HL-60 (cell line): ENCODE data around the gene KCNJ4.

ENCODE experiments used
- DNase-seq, 2 experiments: peaks; one replicate each; pipeline ENCODE4 v3.0.0-alpha.2; 2010 to 2020; ENCODE audit warnings: low read depth in 1 of 2, low spot score in 1 of 2
- H3K27ac ChIP-seq: fragments of 250-450 bp; sonication (Bioruptor Pico); replicated peaks from 2 replicates; pipeline ENCODE4 v1.5.1; 2020; ENCODE audit warnings: mild to moderate bottlenecking, moderate library complexity
- H3K27me3 ChIP-seq: fragments of 250-450 bp; sonication (Bioruptor Pico); 2 replicates; pipeline ENCODE4 v1.5.1; 2021; ENCODE audit warnings: mild to moderate bottlenecking, moderate library complexity; ENCODE audit not compliant: insufficient read depth, poor library complexity, severe bottlenecking
- H3K4me3 ChIP-seq: replicated peaks from 2 replicates; pipeline ENCODE4 v1.5.1; 2011; ENCODE audit warnings: mild to moderate bottlenecking, control low read depth, low read length; ENCODE audit not compliant: insufficient read depth
- CTCF ChIP-seq: IDR thresholded peaks from one replicate; pipeline ENCODE4 v1.5.1; 2011; ENCODE audit warnings: low read length, control low read depth, inconsistent platforms; ENCODE audit not compliant: insufficient read depth
- GABPA ChIP-seq: IDR thresholded peaks from 2 replicates; pipeline ENCODE4 v1.6.1; 2012; ENCODE audit warnings: low read depth
- POLR2AphosphoS5 ChIP-seq: IDR thresholded peaks from 2 replicates; pipeline ENCODE4 v1.6.1; 2012; ENCODE audit warnings: low read depth
- REST ChIP-seq: IDR thresholded peaks from 2 replicates; pipeline ENCODE4 v1.6.1; 2012; ENCODE audit warnings: low read depth; ENCODE audit not compliant: insufficient replicate concordance
- SPI1 ChIP-seq: IDR thresholded peaks from 2 replicates; pipeline ENCODE4 v1.6.1; 2012; ENCODE audit warnings: low read depth, mild to moderate bottlenecking, borderline replicate concordance
- long read RNA-seq: library from polyadenylated mRNA; unstranded; transcript quantifications from one replicate; pipeline ENCODE4 v2.0.0, GENCODE V29; 2020

The KCNJ4 gene
- long read RNA-seq: 0 reads

- H3K27ac ChIP-seq: no peak within 1 kb of the TSS
These were observed at the start of gene KCNJ4 for GRCh38 chr22:38455076-38455529. Gene KCNJ4 (minus strand): TSS chr22:38455199. CDS start chr22:38428132, 27,067 bp downstream.

GRCh38 chr22:38503021-38503420 is 48.0 kb upstream of the KCNJ4 start:
- no peak overlapping the region for H3K4me3 ChIP-seq

More at GRCh38 chr22:38455076-38455529, at the start of gene KCNJ4:
- peaks cover 48% of the 10 kb centered on the region for H3K27me3 ChIP-seq
- TF ChIP-seq POLR2AphosphoS5 (no peak), SPI1 (no peak), REST (no peak), GABPA (no peak), CTCF (no peak)
- peak within 1 kb of the TSS; percentile 19; the same call in 1 of the 2 replicates for H3K4me3 ChIP-seq
- no peak for DNase-seq

More at GRCh38 chr22:38503021-38503420, 48.0 kb upstream of the KCNJ4 start:
- Histone ChIP-seq H3K27ac (0 out of 2 replicates have a peak overlapping the region, but pooled peaks have one; percentile 1), H3K27me3 (no peaks in the 10 kb centered on the region)
- TF ChIP-seq GABPA (no peak), REST (no peak), POLR2AphosphoS5 (no peak), CTCF (no peak), SPI1 (no peak)
- no peak for DNase-seq
